NCI-H2196 (cell line): ENCODE results near the gene SHISA9.
"Not testable (repeated sequence)": the region's sequence is repeated elsewhere in the genome, so short reads cannot be mapped to it uniquely, and the experiment has no call there.

Experiments
- DNase-seq: peaks from one replicate; lab custom pipeline; 2025; ENCODE audit not compliant: unreplicated experiment; lab: John Stamatoyannopoulos, UW

Gene SHISA9

DNA sequence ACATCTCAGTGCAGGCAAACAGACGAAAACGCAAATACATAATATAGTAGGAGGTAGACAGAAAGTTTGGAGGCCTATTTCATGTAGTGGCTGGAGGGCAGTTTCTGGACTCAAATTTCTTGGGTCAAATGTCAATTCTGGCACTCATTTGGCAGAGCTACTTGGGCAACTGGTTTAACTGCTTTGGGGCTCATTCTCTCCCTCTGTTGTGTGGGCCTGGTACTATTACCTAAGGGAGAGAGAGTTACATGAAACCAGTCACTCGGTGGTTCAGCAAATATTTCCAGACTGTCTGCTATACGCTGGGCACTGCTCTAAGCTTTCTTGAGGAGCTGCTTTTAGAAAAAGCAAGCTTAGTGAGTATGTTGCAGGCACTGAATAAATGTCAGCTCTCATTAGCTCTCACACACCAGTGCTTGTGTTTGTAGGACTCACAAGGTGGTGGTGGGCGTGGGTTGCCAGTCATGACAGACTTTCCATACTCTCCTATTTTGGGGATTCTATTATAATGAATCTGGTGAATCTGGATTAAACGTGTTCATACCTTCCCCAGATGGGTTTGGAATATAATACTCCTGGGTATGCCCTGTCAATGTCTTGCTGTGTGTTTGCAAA, 1.8 kb upstream of the SHISA9 start:
- DNase-seq = peak; percentile 64

DNA sequence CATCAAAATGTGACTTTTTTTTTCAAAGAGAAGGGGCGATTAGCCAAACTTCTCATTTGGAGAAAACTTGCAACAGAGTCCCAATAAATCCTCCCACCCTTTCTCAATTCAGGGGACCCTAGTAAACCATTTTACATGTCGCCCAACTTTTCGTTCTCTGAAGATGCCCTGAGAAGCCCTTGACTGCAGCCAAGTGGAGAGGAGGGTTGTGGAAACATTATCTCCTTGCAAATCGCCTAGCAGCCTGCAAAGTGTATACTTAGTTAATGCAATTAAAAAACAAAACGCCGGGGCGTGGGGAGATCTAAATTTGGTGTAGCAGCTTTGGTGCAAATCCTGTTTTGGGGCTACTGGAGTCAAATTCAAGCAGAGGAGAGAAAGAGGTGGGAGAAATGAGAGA, 1.2 kb upstream of the SHISA9 start:
- DNase-seq = no peak

DNA sequence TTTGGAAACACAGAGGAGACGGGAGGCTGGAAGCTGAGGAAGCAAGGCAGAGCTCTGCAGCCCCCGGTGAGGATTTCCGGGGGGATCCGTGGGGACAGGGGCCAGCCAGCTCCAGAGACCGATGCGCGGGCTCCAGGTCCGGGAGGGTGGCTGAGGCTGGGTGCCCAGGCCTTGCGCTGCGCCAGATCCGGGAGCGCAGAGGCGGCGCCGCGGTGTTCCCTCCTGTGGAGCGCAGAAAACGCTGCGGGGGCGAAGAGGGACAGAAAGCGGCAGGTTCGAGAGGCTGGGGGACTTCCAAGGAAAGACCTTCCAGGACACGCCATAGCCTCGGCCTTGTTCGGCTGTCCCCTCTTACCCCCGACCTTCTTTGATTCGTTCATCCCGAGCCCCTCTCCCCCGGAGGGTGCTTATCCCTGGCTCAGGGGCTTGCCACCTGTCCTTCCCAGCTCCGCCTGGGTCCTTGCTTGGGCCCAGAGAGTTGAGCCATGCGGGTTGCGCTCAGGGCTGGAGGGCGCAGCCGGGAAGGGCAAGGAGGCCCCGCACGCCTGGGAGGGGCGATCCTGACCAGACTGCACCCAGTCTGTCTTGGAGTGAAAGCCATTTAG, 697 bp upstream of the SHISA9 start:
- DNase-seq = no peak

- DNase-seq = peak; percentile 72
These were observed 198 bp upstream of the SHISA9 start for GRCh38 chr16:12901204-12901596.

GRCh38 chr16:12902511-12903372, 1.3 kb downstream of the SHISA9 start:
- DNase-seq = no peak

DNA sequence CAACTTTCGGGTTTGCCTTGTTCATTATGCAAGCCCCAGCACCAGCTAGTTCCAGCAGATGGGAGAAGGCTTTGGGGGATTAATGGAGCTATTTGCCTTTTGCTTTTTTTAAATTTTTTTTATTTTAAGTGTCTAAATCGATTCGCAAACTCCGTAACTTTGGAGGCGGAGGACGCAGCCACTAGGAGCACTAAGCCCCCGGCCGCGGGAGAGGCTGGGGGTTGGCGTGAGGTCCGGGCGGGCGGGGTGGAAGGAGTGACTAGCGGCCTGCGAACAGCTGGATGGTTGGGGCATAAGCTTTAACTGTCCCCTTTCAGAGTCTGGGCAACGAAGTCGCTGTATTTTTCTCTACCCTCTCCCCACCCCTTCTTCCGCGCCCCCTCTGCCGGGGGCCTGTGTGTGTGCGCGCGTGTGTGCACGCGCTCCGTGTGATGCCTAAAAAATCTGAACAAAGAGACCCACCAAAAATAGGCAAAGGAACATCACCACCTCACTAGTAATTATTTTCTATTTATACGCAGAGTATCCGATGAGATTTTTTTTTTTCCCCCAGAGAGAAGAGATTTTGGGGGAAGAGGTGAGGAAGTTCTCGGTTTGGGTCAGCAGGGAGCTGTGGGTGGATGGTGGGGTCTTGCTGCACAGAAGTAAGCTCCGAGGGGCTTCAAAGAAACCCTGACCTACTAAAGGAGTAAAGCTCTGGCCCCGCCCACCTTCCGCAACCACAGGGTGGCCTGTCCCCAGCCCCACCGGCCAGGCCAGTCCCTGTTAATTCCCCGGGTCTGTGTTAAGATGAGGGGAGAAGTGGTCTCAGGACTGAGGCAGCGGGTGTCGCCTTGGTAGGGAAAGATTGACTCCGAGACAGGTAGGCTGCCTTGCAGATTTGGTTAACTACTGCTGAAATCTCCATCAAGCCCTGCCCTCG, 2.3 kb downstream of the SHISA9 start:
- no peak for DNase-seq

- DNase-seq = no peak
These were observed 2.9 kb downstream of the SHISA9 start for GRCh38 chr16:12904329-12904671.

DNA sequence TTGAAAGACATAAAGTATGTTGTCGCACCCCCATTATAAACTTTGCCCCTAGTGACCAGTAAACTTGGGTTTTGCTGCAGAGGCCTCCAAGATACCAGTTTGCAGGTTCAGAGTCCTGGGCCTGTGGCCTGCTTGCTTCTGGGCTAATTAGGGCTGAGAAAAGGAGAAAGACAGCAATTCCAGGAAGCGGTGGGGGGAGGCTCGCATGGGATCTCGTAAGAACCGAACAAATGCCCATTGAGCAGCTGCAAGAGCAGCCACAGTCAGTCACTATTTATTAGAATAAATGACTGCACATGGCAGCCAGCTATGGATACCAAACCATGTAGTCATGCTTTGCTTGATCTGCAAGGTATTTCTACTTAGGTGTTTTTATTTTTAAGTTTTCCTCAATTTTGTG, 4.9 kb downstream of the SHISA9 start:
- DNase-seq = no peak

DNA sequence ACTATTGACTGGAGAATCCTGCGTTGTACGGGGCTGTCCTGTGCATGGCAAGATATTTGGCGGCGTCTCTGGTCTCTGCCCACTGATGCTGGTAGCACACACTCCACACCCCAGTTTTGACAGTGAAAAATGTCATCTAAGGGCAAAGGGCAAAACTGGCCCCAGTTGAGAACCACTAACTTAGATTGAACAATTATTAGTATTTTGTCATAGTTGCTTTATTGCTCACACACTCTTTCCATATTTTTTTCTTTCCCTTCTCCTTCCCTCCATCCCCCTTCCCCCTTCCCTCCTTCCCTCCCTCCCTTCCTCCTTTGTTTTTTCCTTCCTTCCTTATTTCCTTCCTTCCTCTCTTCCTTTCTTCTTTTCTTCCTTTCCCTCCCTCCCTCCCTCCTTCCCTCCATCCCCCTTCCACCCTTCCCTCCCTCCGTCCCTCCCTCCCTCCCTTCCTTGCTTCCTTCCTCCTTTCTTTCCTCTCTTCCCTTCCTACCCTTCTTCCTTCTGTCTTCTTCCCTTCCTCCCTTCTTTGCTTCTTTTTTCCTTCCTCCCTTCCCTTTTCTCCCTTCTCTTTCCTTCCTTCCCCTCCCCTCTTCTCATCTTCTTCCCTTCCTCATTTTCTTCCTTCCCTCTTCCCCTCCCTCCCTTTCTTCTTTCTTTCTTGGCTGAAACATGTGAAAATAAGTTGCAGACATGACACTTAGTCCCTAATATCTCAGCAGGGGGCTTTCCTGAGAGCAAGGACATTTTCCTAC, 5.5 kb downstream of the SHISA9 start:
- no peak for DNase-seq

GRCh38 chr16:12907670-12908233, 6.4 kb downstream of the SHISA9 start:
- DNase-seq = no peak

GRCh38 chr16:12917246-12917645, 15.8 kb downstream of the SHISA9 start:
- DNase-seq = no peak

GRCh38 chr16:12917653-12918052, 16.3 kb downstream of the SHISA9 start:
- DNase-seq = no peak

GRCh38 chr16:12920739-12921138, 19.3 kb downstream of the SHISA9 start:
- DNase-seq = no peak

DNA sequence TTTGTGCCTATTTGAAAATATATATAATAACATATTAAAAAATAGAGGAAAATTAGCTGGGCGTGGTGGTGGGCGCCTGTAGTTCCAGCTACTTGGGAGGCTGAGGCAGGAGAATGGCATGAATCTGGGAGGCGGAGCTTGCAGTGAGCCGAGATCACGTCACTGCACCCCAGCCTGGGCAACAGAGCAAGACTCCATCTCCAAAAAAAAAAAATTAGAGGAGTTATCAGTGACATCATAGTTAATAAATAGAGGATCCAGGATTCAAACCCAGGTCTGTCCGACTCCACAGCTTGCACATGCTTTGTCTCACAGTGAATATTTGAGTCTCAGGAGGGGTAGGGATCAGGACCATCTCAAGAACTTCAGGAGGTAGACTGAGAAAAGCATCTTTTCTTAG, 22.2 kb downstream of the SHISA9 start:
- not testable (repeated sequence) for DNase-seq

GRCh38 chr16:12925026-12925800, 23.8 kb downstream of the SHISA9 start:
- no peak for DNase-seq

DNA sequence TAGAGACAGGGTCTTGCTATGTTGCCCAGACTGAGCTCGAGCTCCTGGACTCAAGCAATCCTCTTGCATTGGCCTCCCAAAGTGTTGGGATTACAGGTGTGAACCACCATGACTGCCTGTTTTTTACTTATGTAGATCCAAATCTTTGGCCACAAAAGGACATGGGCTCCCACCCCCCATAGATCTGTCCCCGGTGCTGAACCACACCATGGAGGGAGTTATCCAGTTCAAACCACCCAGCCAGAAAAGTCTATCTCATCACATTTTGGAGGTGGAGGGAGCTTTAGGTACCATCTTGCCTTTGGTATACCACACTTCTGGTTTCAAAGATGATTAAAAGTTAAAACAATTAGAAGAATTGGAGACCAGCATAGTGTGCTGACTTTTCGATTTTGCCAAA, 26.2 kb downstream of the SHISA9 start:
- no peak for DNase-seq

- DNase-seq = no peak
These were observed 29.5 kb downstream of the SHISA9 start for GRCh38 chr16:12930881-12931280.

DNA sequence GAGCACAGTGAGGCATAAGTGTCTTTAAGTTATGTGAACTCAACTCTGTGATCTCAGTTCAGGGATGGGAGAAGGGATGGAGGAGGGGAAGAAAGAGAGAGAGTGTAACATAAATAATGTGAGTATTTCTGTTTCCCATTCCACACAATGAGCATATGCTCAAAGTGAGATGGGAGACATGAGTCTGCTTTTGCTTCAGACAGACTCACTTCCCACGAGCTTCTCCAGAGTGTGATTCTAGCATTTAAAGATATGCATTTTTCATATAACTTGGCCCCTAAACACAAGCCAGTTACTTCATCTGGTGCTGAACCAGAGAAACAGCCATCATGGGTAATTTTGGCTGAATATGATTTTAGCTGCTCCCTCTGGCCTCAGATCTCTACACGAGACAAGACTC, 35.0 kb downstream of the SHISA9 start:
- no peak for DNase-seq

DNA sequence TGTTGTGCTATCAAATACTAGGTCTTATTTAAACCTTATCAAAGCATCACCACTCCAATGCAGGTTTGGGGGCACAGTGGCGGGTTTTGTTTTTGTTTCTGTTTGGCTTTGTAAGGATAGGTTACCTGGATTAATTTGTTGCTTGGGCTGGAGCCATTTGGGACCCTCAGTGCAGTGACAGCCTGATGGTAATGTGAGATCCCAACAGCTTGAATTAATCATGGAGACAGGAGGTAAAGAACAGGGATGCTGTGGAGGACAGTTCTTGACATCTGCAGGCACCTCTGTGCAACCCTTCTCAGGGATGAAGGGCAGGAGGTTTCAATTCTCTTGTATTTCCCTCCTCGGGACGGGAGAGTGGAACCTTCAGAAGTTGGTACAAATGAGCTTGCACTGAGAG, 40.5 kb downstream of the SHISA9 start:
- no peak for DNase-seq

DNA sequence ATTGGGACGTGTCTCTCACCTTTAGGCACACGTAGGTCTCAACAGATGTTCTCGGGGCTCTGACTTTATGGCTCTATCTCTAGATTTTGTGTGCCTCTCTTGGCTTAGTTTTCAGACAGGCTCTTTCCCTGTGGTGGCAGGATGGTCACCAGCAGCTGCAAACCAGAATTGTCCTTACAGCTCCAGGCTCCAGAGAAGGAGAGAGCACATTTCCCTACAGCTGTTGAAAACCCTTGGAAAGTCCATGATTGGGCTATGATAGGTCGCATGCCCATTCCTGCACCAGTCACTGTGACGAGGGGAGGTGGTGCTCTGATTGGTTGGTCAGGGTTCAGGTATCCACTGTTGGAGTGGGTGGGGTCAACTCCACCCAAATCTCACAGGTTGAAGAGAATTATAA, 41.5 kb downstream of the SHISA9 start:
- DNase-seq = no peak
